NAMALWA (cell line): ENCODE results near the gene CIB1.
"Not testable (repeated sequence)": the region's sequence is repeated elsewhere in the genome, so short reads cannot be mapped to it uniquely, and the experiment has no call there.

Source experiments
- DNase-seq: peaks from one replicate; pipeline ENCODE4 v3.0.0-alpha.2; 2015; ENCODE audit warnings: low spot score

CIB1 gene

DNA sequence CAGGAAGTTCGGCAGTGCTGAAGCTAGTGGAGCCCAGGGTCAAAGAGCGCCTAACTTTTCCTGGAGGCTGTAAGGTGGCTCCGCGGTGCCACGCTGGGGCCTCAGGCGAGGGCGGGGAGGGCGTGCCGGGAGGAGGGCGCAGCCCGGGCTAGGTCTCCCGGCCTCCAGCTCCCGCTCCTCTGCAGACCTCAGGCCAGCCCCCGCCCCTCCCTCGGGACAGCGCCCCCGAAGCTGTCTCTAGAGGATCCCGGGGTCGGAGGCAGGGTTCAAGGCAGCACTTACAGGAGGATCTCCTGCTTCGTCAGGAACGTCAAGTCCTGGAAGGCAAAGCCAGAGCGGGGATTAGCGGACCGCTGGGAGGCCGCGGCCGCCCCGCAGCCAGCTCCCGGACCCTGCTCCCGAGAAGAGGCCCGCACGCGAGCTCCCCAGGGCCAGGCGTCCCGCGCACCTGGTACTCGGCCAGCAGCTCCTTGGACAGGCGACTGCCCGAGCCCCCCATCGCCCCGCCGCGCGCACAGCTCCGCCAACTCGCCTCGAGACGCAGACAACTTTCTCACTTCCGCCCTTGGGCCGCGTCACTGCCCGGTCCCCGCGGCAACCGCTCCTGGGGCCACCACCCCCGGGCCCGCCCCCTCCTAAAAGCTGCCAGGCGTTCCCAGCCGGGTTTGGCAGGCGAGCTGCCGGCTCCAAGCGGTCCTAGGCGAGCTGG is at the start of gene CIB1:
Gene CIB1 (minus strand): TSS at position 555 of the 709 bp plus-strand sequence. CDS start 56 bp downstream, at position 499.
- DNase-seq, result peak; percentile 97

DNA sequence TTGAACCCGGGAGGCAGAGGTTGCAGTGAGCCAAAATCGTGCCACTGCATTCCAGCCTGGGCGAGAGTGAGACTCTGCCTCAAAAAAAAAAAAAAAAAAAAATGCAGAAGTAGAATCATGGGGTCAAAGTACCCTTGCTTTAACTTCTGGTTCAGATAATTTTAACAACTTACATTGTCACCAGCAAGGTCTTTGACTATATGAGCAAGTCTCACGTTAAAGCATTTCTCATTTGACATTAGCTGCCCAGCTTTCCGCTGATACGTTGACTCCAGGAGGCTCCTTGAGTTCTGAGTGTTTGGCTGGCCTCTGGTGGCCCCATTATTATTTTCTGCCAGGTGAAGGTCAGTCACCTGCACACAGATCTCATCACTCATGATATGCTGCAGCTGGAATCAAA is 47.9 kb upstream of the CIB1 start:
- not testable (repeated sequence) for DNase-seq

DNA sequence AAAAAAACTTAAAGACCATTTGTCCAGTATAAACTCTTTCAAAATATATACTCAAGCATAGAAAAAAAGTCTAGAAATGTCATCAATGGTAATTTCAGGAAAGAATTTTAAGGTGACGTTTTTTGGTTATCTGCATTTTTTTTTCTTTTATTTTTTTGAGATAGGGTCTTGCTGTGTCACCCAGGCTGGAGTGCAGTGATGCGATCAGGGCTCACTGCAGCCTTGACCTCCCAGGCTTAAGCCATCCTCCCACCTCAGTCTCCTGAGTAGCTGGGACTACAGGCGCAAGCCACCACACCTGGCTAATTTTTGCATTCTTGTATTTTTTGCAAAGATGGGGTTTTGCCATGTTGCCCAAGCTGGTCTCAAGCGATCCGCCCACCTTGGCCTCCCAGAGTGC is 47.0 kb upstream of the CIB1 start:
- DNase-seq, result not testable (repeated sequence)

DNA sequence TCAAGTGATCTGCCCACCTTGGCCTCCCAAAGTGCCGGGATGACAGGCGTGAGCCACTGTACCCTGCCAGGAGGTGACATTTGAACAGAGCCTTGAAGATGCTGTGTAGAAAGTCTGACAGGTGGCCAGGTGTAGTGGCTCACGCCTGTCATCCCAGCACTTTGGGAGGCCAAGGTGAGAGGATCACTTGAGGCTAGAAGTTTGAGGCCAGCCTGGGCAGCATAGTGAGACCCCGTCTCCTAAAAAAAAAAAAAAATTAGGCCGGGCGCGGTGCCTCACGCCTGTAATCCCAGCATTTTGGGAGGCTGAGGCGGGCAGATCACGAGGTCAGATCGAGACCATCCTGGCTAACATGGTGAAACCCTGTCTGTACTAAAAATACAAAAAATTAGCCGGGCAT is 44.7 kb upstream of the CIB1 start:
- DNase-seq, result not testable (repeated sequence)

DNA sequence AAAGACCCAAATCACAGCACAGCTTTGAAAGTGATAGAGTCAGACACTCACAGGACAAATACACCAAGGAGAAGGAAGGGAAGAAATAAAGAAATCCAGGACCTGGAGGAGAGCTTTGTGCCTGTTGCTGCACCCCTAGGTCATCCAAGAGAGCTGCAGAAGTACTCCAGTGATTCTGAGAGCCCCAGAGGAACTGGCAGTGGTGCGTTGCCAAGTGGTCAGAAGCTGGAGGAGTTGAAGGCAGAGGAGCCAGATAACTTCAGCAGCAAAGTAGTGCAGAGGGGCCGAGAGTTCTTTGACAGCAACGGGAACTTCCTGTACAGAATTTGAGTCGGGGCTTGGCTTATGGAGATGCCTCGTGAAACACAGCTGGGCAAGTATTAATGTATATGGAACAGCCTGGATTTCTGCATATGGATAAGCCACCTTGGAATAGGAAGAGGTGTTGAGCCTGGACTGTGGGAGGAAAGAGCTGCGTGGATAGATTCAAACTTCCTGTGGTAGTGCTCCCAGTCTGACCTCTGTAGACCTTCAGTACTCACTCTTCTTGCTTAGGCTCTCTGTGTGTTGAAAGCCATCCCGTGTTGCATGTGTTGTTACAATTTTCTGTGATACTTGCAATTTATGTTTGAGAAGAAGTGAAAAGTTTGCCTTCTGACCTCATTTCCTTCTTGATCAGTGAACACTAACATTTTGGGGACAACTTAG is 37.9 kb upstream of the CIB1 start:
- no peak for DNase-seq

DNA sequence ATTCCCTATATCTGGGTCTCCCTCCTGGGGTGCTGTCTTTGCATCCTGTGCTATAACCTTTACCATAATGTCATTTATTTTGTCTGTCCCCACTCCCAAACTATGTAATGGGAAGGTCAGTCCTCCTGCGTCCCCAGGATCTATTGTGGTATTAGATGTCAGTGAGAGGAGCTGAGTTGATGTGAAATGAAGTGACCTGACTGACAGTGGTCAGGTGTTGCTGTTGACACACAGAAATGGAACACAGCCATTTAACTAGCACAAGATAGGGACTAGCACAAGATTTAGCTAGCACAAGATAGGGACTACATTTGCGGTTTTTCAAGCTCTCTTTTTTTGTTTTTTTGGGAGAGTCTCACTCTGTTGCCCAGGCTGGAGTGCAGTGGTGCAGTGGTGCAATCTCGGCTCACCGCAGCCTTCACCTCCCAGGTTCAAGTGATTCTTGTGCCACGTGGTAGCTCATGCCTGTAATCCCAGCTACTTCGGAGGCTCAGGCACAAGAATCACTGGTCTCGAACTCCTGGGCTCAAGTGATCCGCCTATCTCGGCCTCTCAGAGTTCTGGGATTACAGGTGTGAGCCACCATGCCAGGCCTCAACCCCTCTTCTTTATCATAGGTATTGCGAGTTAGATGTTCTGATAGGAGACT is 36.9 kb upstream of the CIB1 start:
- DNase-seq, result no peak

DNA sequence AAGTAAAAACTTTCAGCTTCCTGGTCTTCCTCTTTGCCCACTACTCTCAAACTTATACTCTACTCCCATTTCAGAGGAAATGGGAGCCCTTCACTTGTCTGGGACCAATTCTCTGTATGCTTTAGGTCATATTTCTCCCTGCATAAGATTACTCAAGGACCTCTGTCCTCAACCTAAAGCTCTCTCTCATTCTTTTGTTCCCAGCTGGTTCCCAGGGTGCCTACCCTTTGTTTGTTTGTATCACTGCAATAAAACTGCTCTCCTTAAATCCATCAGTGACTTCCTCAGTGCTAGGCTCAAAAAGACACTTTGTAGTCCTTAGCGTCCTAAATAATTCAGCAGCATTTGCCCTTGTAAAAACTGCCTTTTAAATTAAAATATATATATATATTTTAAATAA is 34.7 kb upstream of the CIB1 start:
- no peak for DNase-seq

DNA sequence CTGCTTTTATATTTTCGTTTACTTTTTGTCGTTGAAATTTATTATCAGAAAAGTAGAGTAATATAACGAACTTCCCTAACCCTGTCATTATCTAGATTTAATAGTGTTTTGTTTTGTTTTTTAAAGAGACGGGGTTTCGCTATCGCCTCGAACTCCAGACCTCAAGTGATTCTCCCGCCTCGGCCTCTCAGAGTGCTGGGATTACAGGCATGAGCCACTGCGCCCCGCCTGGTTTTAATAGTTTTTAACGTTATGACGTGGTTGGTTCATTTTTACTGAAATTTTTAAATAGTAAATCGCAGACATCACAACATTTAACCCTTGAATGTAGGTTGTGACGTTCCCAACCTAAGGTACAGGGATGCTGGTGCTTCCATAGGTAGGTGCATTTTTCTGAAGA is 32.7 kb upstream of the CIB1 start:
- no peak for DNase-seq

DNA sequence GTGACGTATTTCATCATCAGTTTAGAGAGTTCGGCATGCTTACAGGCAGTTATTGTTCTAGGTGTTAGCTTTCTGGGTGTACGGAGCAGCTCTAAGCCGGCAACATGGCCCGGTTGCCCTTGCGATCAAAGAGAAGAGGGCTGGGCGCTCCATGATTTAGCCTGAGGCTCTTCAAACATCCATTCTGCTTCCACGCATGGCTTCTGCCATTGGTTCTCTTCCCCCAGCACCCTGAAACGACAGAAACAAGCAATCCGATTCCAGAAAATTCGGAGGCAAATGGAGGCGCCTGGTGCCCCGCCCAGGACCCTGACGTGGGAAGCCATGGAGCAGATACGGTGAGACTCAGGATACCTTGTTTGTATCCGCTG is 32.3 kb upstream of the CIB1 start:
- no peak for DNase-seq

DNA sequence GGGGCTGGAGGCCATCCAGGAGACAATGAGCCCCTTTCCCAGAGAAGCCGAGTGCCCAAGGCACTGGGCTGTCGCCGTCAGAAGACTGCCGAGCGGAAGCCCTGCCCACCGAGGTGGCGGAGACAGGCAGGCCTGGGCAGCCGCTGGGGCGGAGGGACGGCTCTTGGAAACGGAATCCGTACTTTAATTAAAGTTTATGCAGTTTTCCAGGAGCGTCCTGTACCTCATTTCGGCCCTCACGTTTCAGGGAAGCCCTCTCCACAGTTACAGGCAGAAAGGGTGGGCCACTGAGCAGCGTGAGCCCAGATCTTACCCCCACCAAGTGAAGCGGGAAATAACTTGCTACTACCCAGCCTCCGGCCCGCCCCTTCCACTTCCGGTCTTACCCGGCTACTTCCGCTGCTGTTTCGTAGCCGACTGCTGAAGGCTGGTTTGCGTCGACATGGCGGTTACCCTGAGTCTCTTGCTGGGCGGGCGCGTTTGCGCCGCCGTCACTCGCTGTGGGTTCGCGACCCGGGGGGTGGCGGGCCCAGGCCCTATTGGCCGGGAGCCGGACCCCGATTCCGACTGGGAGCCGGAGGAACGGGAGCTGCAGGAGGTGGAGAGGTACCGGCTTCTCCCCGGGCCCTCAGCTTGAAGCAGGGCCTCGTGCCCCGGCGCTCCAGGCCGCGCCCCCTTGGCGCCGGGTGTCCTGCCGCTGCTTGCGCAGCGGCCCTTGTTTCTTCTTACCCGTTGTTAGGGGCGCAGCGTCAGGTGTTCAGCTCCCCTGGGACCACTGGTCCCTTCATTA is 31.7 kb upstream of the CIB1 start, which contains the start of gene NGRN:
Gene NGRN (plus strand): TSS at position 402 of the 790 bp plus-strand sequence. CDS start 41 bp downstream, at position 443.
- DNase-seq, result peak; percentile 95

DNA sequence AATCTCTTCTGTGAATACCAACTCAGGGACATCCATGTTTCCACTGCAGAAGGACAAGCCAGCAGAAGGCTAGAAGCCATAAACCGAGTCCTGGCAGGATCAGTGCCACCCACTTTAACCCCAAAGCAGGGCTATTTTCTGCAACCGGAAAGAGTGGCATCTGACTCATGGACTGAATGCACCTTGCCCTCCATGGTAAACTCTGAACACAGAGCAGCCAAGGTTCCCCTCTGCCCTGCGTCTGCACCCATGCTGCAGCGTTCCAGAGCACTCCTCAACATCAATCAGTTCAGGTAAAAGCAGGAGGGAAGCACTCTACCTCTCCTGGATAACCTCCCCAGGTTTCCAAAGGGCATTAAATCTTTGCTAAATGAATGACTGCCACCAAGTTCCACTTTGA is 30.9 kb upstream of the CIB1 start:
- no peak for DNase-seq

DNA sequence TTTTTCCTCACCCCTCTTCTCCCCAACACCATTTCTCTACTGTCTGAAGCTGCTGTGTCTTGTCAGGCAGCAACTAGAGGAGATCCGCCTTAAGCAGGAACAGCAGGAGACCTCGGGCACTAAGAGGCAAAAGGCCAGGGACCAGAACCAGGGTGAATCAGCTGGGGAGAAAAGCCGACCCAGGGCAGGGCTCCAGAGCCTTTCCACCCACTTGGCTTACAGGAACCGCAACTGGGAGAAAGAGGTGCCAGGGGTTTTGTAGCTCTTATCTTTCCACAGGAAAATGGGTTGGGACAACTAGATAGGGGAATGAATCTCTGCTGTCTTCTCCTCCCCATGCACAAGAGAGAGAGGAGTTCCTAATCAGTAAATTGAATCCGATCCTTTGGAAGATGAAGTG is 28.7 kb upstream of the CIB1 start:
- DNase-seq, result no peak

DNA sequence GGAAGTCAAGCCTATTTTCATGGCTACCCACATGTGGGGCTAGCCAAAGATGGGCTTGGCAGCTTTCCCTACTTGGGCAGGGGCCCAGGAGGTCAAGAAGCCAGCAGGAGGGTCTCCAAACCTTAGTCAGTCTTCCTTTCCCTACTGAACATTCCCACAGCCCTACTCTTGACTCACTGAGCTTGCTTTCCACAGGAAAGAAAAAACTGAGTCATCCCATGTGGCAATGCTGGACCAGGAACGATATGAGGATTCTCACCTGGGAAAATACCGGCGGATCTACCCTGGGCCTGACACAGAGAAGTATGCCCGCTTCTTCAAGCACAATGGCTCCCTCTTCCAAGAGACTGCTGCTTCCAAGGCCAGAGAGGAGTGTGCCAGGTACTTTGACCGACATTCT is 28.1 kb upstream of the CIB1 start:
- DNase-seq, result no peak

DNA sequence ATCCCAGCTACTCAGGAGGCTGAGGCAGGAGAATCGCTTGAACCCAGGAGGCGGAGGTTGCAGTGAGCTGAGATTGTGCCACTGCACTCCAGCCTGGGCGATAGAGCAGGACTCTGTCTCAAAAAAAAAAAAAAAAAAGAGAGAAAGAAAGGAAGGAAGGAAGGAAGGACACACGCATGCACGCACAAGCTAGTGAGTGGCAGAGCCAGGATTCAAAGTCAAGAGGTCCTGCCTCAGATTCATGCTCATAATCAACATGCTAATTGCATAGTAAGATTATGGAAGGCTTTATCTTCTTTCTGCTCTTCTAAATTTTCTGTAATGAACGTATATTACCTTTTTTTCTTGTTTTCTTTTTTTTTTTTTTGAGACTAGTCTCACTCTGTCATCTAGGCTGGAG is 27.0 kb upstream of the CIB1 start:
- DNase-seq, result not testable (repeated sequence)

DNA sequence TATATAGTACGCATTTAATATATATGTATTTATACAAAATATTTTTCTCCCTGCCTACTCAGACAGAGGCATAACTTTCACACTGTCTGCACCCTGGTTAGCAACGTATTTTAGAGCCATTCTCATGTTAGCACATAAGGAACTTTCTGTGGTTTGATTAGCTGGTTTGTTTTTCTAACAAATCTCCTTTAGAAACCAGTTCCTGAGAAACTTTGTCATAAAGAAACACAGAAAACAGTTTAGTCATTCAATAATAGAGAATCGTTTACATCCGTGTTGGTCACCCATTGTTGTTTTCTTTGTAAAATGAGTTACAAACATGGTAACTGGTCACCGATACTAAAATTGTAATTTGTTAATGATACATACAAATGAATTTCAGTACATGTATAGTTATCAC is 25.8 kb upstream of the CIB1 start:
- no peak for DNase-seq

DNA sequence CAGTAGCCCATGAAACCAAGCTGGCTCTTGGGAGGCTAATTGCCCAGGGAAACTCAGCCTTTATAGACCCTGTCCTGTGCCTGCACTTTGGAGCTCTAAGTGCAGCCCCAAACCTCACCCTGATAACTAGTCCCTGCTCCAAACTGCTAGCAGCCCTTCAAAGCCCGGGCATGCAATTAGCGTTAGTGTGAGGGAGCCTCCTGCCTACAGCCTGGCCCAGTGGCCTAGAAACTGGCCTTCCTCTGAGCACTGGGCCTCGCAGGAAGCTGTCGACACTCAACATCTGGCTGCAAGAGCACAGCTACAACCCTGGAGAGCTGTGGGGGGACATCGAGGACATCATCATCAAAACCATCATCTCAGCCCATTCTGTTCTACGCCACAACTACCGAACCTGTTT is 24.0 kb upstream of the CIB1 start:
- DNase-seq, result no peak

DNA sequence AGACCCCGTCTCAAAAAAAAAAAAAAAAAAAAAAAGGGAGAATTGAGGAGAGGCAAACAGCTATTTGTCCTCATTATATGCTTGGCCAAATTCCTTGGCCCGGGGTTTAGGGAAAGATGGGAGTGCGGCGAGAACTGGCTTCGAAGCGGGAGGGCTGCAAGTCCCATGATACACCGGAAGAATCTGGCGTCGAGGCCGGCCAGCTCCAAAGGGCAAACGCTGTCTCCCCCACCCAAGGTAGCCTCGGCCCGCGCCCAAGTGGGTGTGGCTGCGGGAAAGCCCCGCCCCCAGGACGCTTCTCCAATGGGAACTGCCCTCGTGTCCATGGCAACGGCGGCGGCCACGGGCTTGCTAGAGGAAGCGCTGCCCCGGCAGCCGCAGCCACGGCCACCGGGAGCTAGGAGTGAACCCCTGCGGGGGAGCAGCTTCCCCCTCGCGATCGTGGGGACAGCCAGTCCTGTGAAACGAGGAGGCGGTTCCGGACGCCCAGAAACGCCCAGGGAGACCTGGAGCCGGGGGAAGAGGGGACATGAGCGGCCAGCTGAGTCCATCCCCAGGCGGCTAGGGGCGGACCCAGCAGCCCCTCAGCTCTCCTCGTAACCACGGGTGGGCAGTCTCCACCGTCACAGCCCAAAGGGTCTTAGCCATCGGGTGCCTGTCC is 15.6 kb upstream of the CIB1 start, which contains the start of gene TTLL13:
Gene TTLL13 (plus strand): TSS at position 354 of the 661 bp plus-strand sequence. CDS start 1,075 bp downstream, outside the sequence.
- DNase-seq, result peak; percentile 33

DNA sequence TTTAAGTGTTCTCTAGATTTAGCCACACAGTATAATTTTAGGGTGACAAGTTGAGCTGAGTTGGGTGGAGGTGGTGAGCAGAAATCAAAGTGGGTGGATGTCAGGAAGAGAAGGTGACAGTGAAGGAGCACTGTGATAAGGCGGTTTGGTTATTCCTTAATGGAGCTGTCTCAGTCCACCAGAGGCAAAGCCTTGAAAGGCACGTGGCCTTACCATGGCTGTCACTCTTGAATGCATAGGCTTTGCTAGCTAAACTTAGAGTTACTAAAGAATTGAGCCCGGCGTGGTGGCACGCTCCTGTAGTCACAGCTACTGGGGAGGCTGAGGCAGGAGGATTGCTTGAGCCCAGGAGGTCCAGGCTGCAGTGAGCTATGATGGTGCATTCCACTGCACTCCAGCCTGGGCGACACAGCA is 15.1 kb upstream of the CIB1 start:
- DNase-seq, result no peak

DNA sequence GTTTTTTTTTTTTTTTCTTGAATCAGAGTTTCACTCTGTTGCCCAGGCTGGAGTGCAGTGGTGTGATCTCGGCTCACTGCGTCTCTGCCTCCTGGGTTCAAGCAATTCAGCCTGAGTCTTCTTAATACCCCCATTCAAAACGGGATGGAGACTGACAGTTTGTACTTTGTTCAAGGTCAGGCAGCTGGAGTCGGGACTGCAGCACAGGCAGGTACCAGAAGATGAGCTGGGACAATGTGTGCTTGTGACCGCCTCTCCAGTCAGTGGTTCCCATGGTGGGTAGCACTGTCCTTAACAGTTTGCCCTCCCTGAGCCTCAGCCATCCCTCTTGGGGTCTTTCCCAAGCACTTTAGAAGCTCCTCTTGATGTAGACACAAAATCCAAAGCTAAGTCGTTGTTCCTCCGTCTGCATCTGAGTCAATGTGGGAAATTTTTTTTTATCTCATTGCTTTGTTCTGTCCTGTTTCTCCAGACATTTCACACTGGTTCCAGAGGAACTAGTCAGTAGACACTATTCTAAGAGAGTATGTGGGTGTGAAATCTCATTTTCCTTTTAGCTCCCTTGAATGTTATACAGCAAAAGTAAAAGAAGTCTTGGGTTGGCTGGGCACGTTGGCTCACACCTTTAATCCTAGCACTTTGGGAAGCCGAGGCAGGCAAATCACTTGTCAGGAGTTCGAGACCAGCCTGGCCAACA is 10.3 kb upstream of the CIB1 start:
- no peak for DNase-seq

DNA sequence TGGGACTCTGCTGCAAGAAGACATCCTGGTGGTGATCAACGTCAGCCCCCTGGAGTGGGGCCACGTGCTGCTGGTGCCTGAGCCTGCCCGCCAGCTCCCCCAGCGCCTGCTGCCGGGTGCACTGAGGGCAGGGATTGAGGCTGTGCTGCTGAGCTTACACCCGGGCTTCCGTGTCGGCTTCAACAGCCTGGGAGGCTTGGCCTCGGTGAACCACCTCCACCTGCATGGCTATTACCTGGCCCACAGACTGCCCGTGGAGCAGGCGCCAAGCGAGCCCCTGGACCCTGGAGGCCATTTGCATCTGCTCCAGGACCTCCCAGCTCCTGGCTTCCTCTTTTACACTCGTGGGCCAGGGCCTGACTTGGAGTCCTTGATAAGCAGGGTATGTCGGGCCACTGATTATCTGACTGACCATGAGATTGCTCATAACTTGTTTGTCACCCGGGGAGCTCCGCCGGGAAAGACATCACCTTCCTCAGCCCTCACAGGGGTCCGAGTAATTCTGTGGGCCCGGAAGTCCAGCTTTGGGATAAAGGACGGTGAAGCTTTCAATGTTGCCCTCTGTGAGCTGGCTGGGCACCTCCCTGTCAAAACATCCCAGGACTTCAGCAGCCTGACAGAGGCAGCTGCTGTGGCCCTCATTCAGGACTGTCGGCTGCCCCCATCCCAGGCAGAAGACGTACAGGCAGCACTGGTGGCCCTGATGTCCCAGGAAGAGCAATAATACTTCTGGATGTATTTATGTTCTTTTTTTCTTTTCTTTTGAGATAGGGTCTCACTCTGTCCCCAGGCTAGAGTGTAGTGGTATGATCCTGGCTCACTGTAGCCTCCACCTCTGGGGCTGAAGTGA is 7.8 kb upstream of the CIB1 start:
- DNase-seq, result no peak
